ENCODE results near the gene GARRE1. TPM values are rescaled to one million over a fixed set of nuclear protein-coding genes. Genes with fewer than 3 reads are reported as not detected.

The GARRE1 gene
- total and polyA plus RNA-seq, 2 of the 4 experiments (the other 2 are of a cell fraction): 13.8 to 16.9 TPM

GRCh38 chr19:34241513-34242337 lies 12.6 kb upstream of the GARRE1 start:
- Histone ChIP-seq H3K27ac (ENCODE audit: insufficient read depth, low read length) (no peak overlapping the region), H2BK5ac (ENCODE audit: low read depth, low read length, poor library complexity, severe bottlenecking) (no peak overlapping the region), H3K9ac (ENCODE audit: low read depth, low read length) (no peak overlapping the region), H2AK5ac (ENCODE audit: low read depth, low read length) (no peak overlapping the region), H3K18ac (ENCODE audit: low read depth, low read length) (no peak overlapping the region), H3K9me3 (ENCODE audit: control insufficient read depth, insufficient read depth, low read length) (no peaks in the 10 kb centered on the region), H2BK20ac (ENCODE audit: low read depth, low read length) (no peak overlapping the region), H3K27me3 (ENCODE audit: control insufficient read depth, insufficient read depth, low read length) (no peaks in the 10 kb centered on the region), H4K20me1 (ENCODE audit: insufficient read depth, low read length) (peaks cover under 1% of the 10 kb centered on the region; the same call in 1 of the 2 replicates), H3K4ac (ENCODE audit: low read depth, low read length) (no peak overlapping the region), H3K14ac (replicated peaks; ENCODE audit: low read depth, low read length) (no peak overlapping the region), H3K9me1 (ENCODE audit: insufficient read depth, low read length) (peaks cover 18% of the 10 kb centered on the region), H4K5ac (ENCODE audit: low read depth, low read length) (no peak overlapping the region), H2AK9ac (replicated peaks; ENCODE audit: low read depth, low read length, poor library complexity) (no peak overlapping the region), H3K36me3 (ENCODE audit: control insufficient read depth, insufficient read depth, low read length) (no peaks in the 10 kb centered on the region), H3K79me1 (ENCODE audit: low read depth in 1 of 2, low read length in 2 of 2) (peaks cover 0 to 19% of the 10 kb centered on the region in 2 experiments; a peak in 2 of 4 replicates), H3K4me2 (ENCODE audit: low read depth, low read length) (no peak overlapping the region), H2BK120ac (ENCODE audit: low read depth, low read length) (no peak overlapping the region), H3K4me3 (ENCODE audit: insufficient read depth, low read depth, low read length) (no peak overlapping the region), H3K4me1 (ENCODE audit: control insufficient read depth, insufficient read depth, low read length) (peaks cover 2% of the 10 kb centered on the region; the same call in 1 of the 2 replicates), H3K56ac (ENCODE audit: extremely low read depth, insufficient read depth, low read length) (no peak overlapping the region), H2AFZ (replicated peaks; ENCODE audit: low read length, poor library complexity) (no peak overlapping the region), H4K91ac (ENCODE audit: insufficient read depth, low read depth, low read length) (no peak overlapping the region), H3K23ac (ENCODE audit: low read depth, low read length) (no peak overlapping the region), H4K8ac (ENCODE audit: low read depth in 2 of 2, low read length in 2 of 2) (no peak overlapping the region), H2BK15ac (ENCODE audit: low read depth, low read length) (no peak overlapping the region)
- dilution Hi-C loops (cut with HindIII; ENCODE audit: low sequenced_read_pairs, unreplicated experiment) (no loop called here), intact Hi-C loops (cut with micrococcal nuclease) (no loop called here), in situ Hi-C loops (cut with MboI; ENCODE audit: low sequenced_read_pairs) (no loop called here)
- ATAC-seq (ENCODE audit: low read depth) (no peak), DNase-seq (no peak)
- TF ChIP-seq POLR2A (IDR thresholded peaks at IDR 0.05; ENCODE audit: low read depth, low read length): no peak
- TF ChIP-seq, protein P1, sequence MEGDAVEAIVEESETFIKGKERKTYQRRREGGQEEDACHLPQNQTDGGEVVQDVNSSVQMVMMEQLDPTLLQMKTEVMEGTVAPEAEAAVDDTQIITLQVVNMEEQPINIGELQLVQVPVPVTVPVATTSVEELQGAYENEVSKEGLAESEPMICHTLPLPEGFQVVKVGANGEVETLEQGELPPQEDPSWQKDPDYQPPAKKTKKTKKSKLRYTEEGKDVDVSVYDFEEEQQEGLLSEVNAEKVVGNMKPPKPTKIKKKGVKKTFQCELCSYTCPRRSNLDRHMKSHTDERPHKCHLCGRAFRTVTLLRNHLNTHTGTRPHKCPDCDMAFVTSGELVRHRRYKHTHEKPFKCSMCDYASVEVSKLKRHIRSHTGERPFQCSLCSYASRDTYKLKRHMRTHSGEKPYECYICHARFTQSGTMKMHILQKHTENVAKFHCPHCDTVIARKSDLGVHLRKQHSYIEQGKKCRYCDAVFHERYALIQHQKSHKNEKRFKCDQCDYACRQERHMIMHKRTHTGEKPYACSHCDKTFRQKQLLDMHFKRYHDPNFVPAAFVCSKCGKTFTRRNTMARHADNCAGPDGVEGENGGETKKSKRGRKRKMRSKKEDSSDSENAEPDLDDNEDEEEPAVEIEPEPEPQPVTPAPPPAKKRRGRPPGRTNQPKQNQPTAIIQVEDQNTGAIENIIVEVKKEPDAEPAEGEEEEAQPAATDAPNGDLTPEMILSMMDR (conservative IDR thresholded peaks at IDR 0.05; ENCODE audit: low read depth, low read length): 0 out of 2 replicates have a peak, but pooled peaks have one; percentile 10
- ChIA-PET CTCF (no interaction called here), POLR2A (ENCODE audit: unreplicated experiment) (interaction anchor here (0.6 kb wide), 1 partner anchor 11 kb away, joined by 8 read pairs; no protein-coding TSS in a partner anchor)
- WGBS, 2 experiments (ENCODE audit: extremely low coverage in 2 of 2, insufficient read length in 1 of 2): 79% methylated on average over 9 of the region's 13 CpGs; no CpG with 5 or more reads in 1 of the 2 experiments
- no TSS peak for BruUV-seq (replicated peaks)

Data from IMR-90 (cell line).